ENCODE results near the gene OR51B2.
A peak's percentile ranks its signal among the peaks of the same experiment; 100 is the strongest.

The OR51B2 gene

GRCh38 chr11:5281596-5281995 lies 42.5 kb downstream of the OR51B2 start:
- no peak for DNase-seq

GRCh38 chr11:5280582-5281102 lies 43.5 kb downstream of the OR51B2 start:
- DNase-seq: peak; percentile 28

GRCh38 chr11:5279471-5280090 lies 44.5 kb downstream of the OR51B2 start:
- no peak for DNase-seq

GRCh38 chr11:5277807-5278382 lies 46.2 kb downstream of the OR51B2 start:
- DNase-seq: no peak

- no peak for DNase-seq
Observed at GRCh38 chr11:5276697-5277096, 47.4 kb downstream of the OR51B2 start.

GRCh38 chr11:5275369-5276110 lies 48.6 kb downstream of the OR51B2 start:
- DNase-seq: no peak

- no peak for DNase-seq
Observed at GRCh38 chr11:5274395-5274794, 49.7 kb downstream of the OR51B2 start.

Measured in stimulated activated CD8-positive, alpha-beta memory T cell treated with anti-CD3 and anti-CD28 coated beads, Interleukin-4, amount 100 ng/mL, for 48 hours (primary cell).